ENCODE data around the gene KLF9.

KLF9 gene

GRCh38 chr9:70425192-70425591, 10.7 kb upstream of the KLF9 start:
- TF ChIP-seq CTCF (IDR thresholded peaks at IDR 0.05; ENCODE audit: insufficient read depth, low read depth, low read length, missing control alignments): no peak
- DNase-seq (ENCODE audit: low read depth): no peak
- no peak overlapping the region for H3K4me3 ChIP-seq (ENCODE audit: low read length)

- no peak for TF ChIP-seq CTCF (IDR thresholded peaks at IDR 0.05; ENCODE audit: insufficient read depth, low read depth, low read length, missing control alignments)
- no peak for DNase-seq (ENCODE audit: low read depth)
- H3K4me3 ChIP-seq (ENCODE audit: low read length): no peak overlapping the region
Measured at GRCh38 chr9:70422371-70423043, 8.1 kb upstream of the KLF9 start.

GRCh38 chr9:70421272-70422180, 7.1 kb upstream of the KLF9 start:
- peak; percentile 15 for DNase-seq (ENCODE audit: low read depth)
- no peak overlapping the region for H3K4me3 ChIP-seq (ENCODE audit: low read length)
- TF ChIP-seq CTCF (IDR thresholded peaks at IDR 0.05; ENCODE audit: insufficient read depth, low read depth, low read length, missing control alignments): no peak

GRCh38 chr9:70420441-70421271, 6.2 kb upstream of the KLF9 start:
- TF ChIP-seq CTCF (IDR thresholded peaks at IDR 0.05; ENCODE audit: insufficient read depth, low read depth, low read length, missing control alignments): no peak
- DNase-seq (ENCODE audit: low read depth): peak; percentile 79
- H3K4me3 ChIP-seq (ENCODE audit: low read length): peak overlapping the region; percentile 54

GRCh38 chr9:70419556-70420440, 5.3 kb upstream of the KLF9 start:
- H3K4me3 ChIP-seq (ENCODE audit: low read length): peak overlapping the region; percentile 54
- peak; percentile 17 for TF ChIP-seq CTCF (IDR thresholded peaks at IDR 0.05; ENCODE audit: insufficient read depth, low read depth, low read length, missing control alignments)
- peak; percentile 97 for DNase-seq (ENCODE audit: low read depth)

Data from epithelial cell of esophagus (primary cell).